HG03354 (cell line): ENCODE data around the gene ARSB.
"Not testable (repeated sequence)": the region's sequence is repeated elsewhere in the genome, so short reads cannot be mapped to it uniquely, and the experiment has no call there.

ENCODE experiments used
- ATAC-seq: cut with Tn5 transposase; IDR thresholded peaks from one replicate; pipeline ENCODE4 v1.9.1; 2021; ENCODE audit warnings: mild to moderate bottlenecking; ENCODE audit not compliant: unreplicated experiment, poor library complexity, severe bottlenecking

ARSB gene

GRCh38 chr5:78763659-78764189, 221.4 kb downstream of the ARSB start:
- ATAC-seq = no peak

GRCh38 chr5:78762743-78763142, 222.4 kb downstream of the ARSB start:
- not testable (repeated sequence) for ATAC-seq

GRCh38 chr5:78761840-78762239, 223.3 kb downstream of the ARSB start:
- ATAC-seq = no peak

GRCh38 chr5:78760770-78761169, 224.3 kb downstream of the ARSB start:
- ATAC-seq = no peak

- ATAC-seq = no peak
These were observed 224.7 kb downstream of the ARSB start for GRCh38 chr5:78760366-78760765.

GRCh38 chr5:78758169-78758839, 226.8 kb downstream of the ARSB start:
- peak; percentile 67 for ATAC-seq

- peak; percentile 66 for ATAC-seq
These were observed 227.6 kb downstream of the ARSB start for GRCh38 chr5:78757269-78758053.

GRCh38 chr5:78756858-78757257, 228.3 kb downstream of the ARSB start:
- no peak for ATAC-seq

- no peak for ATAC-seq
These were observed 229.2 kb downstream of the ARSB start for GRCh38 chr5:78755822-78756429.

GRCh38 chr5:78754655-78755054, 230.5 kb downstream of the ARSB start:
- ATAC-seq = no peak

- ATAC-seq = no peak
These were observed 232.0 kb downstream of the ARSB start for GRCh38 chr5:78753093-78753531.

- ATAC-seq = no peak
These were observed 233.2 kb downstream of the ARSB start for GRCh38 chr5:78751872-78752271.

- no peak for ATAC-seq
These were observed 234.8 kb downstream of the ARSB start for GRCh38 chr5:78750281-78750680.

- no peak for ATAC-seq
These were observed 237.3 kb downstream of the ARSB start for GRCh38 chr5:78747705-78748359.

- ATAC-seq = no peak
These were observed 238.1 kb downstream of the ARSB start for GRCh38 chr5:78747055-78747454.

- no peak for ATAC-seq
These were observed 238.9 kb downstream of the ARSB start for GRCh38 chr5:78746021-78746770.

GRCh38 chr5:78744951-78745534, 240.1 kb downstream of the ARSB start:
- no peak for ATAC-seq

GRCh38 chr5:78741019-78741418, 244.1 kb downstream of the ARSB start:
- ATAC-seq = no peak

- ATAC-seq = no peak
These were observed 246.3 kb downstream of the ARSB start for GRCh38 chr5:78738693-78739300.
